HCT116 (cell line): ENCODE measurements around the gene ARHGDIA. TPM values are rescaled to one million over a fixed set of nuclear protein-coding genes. Genes with fewer than 3 reads are reported as not detected.

Experiments used
- ATAC-seq: fragments of 200-7000 bp; cut with Tn5 transposase; 2 replicates; pipeline ENCODE4 v1.9.1; 2020; ENCODE audit warnings: mild to moderate bottlenecking, moderate library complexity
- BruUV-seq: library from RNA; stranded (reverse); fragments of 400-500 nt; replicated peaks from 2 replicates; lab custom pipeline; 2021; lab: Mats Ljungman, UMichigan
- CTCF ChIA-PET: fragments of 300-600 bp; sonication (Branson Sonifier 250); formaldehyde crosslinking; loops from one replicate; lab custom pipeline; 2021; ENCODE audit warnings: antibody characterized with exemption; lab: Charles Lee
- POLR2A ChIA-PET: fragments of 300-600, 350-600 bp; sonication (Branson Sonifier 250); formaldehyde crosslinking; loops from one replicate; lab custom pipeline; 2021; ENCODE audit warnings: antibody characterized with exemption; lab: Charles Lee
- RAD21 ChIA-PET, 2 experiments: fragments of 300-600 bp; sonication (Branson Sonifier 250); formaldehyde crosslinking; loops; one replicate each; lab custom pipeline; 2023; ENCODE audit warnings: low total read pairs in 2 of 2; ENCODE audit not compliant: uncharacterized antibody in 2 of 2, unreplicated experiment in 2 of 2, low non-redundant PET in 1 of 2; lab: Charles Lee
- DNase-seq: peaks from one replicate; pipeline ENCODE4 v3.0.0-alpha.2; 2010; ENCODE audit warnings: low read depth, low spot score
- H2AFZ ChIP-seq: fragments of 200-600 bp; shearing (Covaris generic), sonication (generic); 2 replicates; pipeline ENCODE4 v1.6.1; 2017; ENCODE audit warnings: low read depth, mixed run types, mixed read lengths, antibody characterized with exemption, low read length; ENCODE audit not compliant: poor library complexity, severe bottlenecking
- H3K27ac ChIP-seq: 2 replicates; pipeline ENCODE4 v1.5.1; 2012; ENCODE audit warnings: low read depth, low read length
- H3K27me3 ChIP-seq: fragments of 200-600 bp; sonication (generic); 2 replicates; pipeline ENCODE4 v1.6.1; 2016; ENCODE audit warnings: mixed run types, low read length, mixed read lengths; ENCODE audit not compliant: insufficient read depth
- H3K36me3 ChIP-seq, 2 experiments: fragments of 200-500 bp in 1 of 2; fragments of 200-600 bp in 1 of 2; sonication (Bioruptor generic) in 1 of 2; sonication (generic) in 1 of 2; 2 replicates each; pipeline versions ENCODE4 v1.5.1 to v1.6.1; 2014 to 2016; ENCODE audit warnings: low read length in 2 of 2, inconsistent platforms in 1 of 2, mixed read lengths in 1 of 2, mixed run types in 1 of 2; ENCODE audit not compliant: insufficient read depth in 2 of 2, control insufficient read depth in 1 of 2
- H3K4me1 ChIP-seq, 2 experiments: fragments of 200-600 bp in 1 of 2; sonication (generic) in 1 of 2; 2 replicates each; pipeline versions ENCODE4 v1.5.1 to v1.6.1; 2012 to 2017; ENCODE audit warnings: low read length in 2 of 2, inconsistent platforms in 1 of 2, mild to moderate bottlenecking in 1 of 2, mixed read lengths in 1 of 2, mixed run types in 1 of 2, moderate library complexity in 1 of 2; ENCODE audit not compliant: insufficient read depth in 2 of 2, control insufficient read depth in 1 of 2
- H3K4me2 ChIP-seq: fragments of 200-600 bp; sonication (generic); 2 replicates; pipeline ENCODE4 v1.6.1; 2017; ENCODE audit warnings: mixed run types, low read length, mixed read lengths
- H3K4me3 ChIP-seq, 2 experiments: fragments of 200-600 bp in 1 of 2; sonication (generic) in 1 of 2; replicated peaks in 1 of 2; 2 replicates each; pipeline ENCODE4 v1.5.1; 2011 to 2016; ENCODE audit warnings: low read length in 2 of 2, control low read depth in 1 of 2, low read depth in 1 of 2, mild to moderate bottlenecking in 1 of 2, mixed read lengths in 1 of 2, mixed run types in 1 of 2
- H3K79me2 ChIP-seq: fragments of 200-600 bp; sonication (generic); 2 replicates; pipeline ENCODE4 v1.6.1; 2017; ENCODE audit warnings: mild to moderate bottlenecking, mixed run types, low read length, moderate library complexity, mixed read lengths; ENCODE audit not compliant: insufficient read depth
- H3K9ac ChIP-seq: fragments of 200-600 bp; sonication (generic); 2 replicates; pipeline ENCODE4 v1.6.1; 2016; ENCODE audit warnings: low read length, mixed read lengths
- H3K9me2 ChIP-seq: fragments of 200-600 bp; sonication (generic), shearing (Covaris generic); 2 replicates; pipeline ENCODE4 v1.6.1; 2017; ENCODE audit warnings: mixed run types, mild to moderate bottlenecking, moderate library complexity; ENCODE audit not compliant: insufficient read depth
- H3K9me3 ChIP-seq, 2 experiments: fragments of 200-500 bp in 1 of 2; fragments of 200-600 bp in 1 of 2; sonication (Bioruptor generic) in 1 of 2; sonication (generic) in 1 of 2; 2 replicates each; pipeline ENCODE4 v1.6.1; 2014 to 2017; ENCODE audit warnings: low read length in 2 of 2, mixed read lengths in 2 of 2, inconsistent platforms in 1 of 2, low read depth in 1 of 2, mild to moderate bottlenecking in 1 of 2, mixed run types in 1 of 2, moderate library complexity in 1 of 2; ENCODE audit not compliant: control insufficient read depth in 1 of 2, insufficient read depth in 1 of 2
- H4K20me1 ChIP-seq: fragments of 200-600 bp; sonication (generic), shearing (Covaris generic); 2 replicates; pipeline ENCODE4 v1.6.1; 2017; ENCODE audit warnings: mixed run types, mild to moderate bottlenecking, moderate library complexity; ENCODE audit not compliant: insufficient read depth
- JUND ChIP-seq: IDR thresholded peaks from 2 replicates; pipeline ENCODE4 v1.6.1; 2012
- POLR2A ChIP-seq: IDR thresholded peaks from 2 replicates; pipeline ENCODE4 v1.7.0; 2011; ENCODE audit warnings: borderline replicate concordance; ENCODE audit not compliant: insufficient read depth, insufficient read length; ENCODE audit errors: extremely low read depth
- POLR2AphosphoS5 ChIP-seq: IDR thresholded peaks from 2 replicates; pipeline ENCODE4 v1.6.1; 2011; ENCODE audit warnings: mild to moderate bottlenecking, low read depth, low read length, moderate library complexity
- RAD21 ChIP-seq: IDR thresholded peaks from 2 replicates; pipeline ENCODE4 v1.6.1; 2012; ENCODE audit warnings: low read depth, mild to moderate bottlenecking
- TCF7L2 ChIP-seq: IDR thresholded peaks from 2 replicates; pipeline ENCODE4 v1.7.0; 2011; ENCODE audit warnings: borderline replicate concordance, inconsistent platforms; ENCODE audit not compliant: insufficient read depth, insufficient read length; ENCODE audit errors: extremely low read depth
- YY1 ChIP-seq: IDR thresholded peaks from 2 replicates; pipeline ENCODE4 v1.6.1; 2011; ENCODE audit warnings: low read length, low read depth, moderate library complexity, mild to moderate bottlenecking; ENCODE audit not compliant: insufficient replicate concordance; ENCODE audit errors: extremely low read depth
- ZFX ChIP-seq: fragments of 450-650 bp; IDR thresholded peaks from 2 replicates; pipeline ENCODE4 v1.6.1; 2017
- intact Hi-C: fragments of 100-400 bp; cut with micrococcal nuclease; formaldehyde crosslinking; loops from 2 replicates; pipeline ENCODE4 v1.10.0; 2022
- total RNA-seq: library from RNA; stranded (reverse); gene quantifications from one replicate; pipeline ENCODE4 v1.2.1, GENCODE V29; 2021; ENCODE audit not compliant: unreplicated experiment
- TF ChIP-seq, protein P1 (sequence below): IDR thresholded peaks from 2 replicates; pipeline ENCODE4 v1.6.1; 2011; ENCODE audit warnings: mild to moderate bottlenecking, low read length, moderate library complexity; ENCODE audit not compliant: insufficient replicate concordance; ENCODE audit errors: extremely low read depth

The ARHGDIA gene
- total RNA-seq, 1 experiment from 2014 or later, result 554 TPM

DNA sequence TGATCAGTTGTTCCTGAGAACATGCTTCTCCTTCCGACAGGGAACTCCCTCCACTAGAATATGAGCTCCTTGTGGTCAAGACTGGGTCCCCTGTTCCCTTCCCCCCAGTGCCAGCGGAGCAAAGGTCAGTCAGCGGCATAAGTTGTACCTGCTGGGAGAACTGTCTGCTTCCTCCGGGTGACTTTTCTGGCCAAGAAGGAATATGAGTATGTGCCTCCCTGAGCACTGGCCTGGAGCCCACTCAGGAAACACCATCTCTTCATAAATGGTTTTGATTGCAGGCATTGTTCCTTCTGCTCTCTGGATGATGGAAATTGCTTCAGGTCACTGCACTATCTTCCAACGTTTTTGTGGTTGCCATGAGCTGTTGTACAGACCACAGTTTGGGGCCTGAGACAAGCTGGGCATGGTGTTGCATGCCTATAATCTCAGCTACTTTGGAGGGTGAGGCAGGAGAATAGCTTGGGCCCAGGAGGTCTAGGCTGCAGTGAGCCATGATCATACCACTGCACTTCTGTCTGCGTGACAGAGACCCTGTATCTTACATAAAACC is 7.9 kb downstream of the ARHGDIA start:
- Histone ChIP-seq H3K4me2 (peak overlapping the region; percentile 92; the same call in 1 of the 2 replicates), H3K4me1 (peaks cover 39 to 75% of the 10 kb centered on the region in 2 experiments)
- POLR2A ChIA-PET, result interaction anchor here (1.0 kb wide), 1 partner anchor 8 kb away, joined by 3 read pairs; no protein-coding TSS in a partner anchor

DNA sequence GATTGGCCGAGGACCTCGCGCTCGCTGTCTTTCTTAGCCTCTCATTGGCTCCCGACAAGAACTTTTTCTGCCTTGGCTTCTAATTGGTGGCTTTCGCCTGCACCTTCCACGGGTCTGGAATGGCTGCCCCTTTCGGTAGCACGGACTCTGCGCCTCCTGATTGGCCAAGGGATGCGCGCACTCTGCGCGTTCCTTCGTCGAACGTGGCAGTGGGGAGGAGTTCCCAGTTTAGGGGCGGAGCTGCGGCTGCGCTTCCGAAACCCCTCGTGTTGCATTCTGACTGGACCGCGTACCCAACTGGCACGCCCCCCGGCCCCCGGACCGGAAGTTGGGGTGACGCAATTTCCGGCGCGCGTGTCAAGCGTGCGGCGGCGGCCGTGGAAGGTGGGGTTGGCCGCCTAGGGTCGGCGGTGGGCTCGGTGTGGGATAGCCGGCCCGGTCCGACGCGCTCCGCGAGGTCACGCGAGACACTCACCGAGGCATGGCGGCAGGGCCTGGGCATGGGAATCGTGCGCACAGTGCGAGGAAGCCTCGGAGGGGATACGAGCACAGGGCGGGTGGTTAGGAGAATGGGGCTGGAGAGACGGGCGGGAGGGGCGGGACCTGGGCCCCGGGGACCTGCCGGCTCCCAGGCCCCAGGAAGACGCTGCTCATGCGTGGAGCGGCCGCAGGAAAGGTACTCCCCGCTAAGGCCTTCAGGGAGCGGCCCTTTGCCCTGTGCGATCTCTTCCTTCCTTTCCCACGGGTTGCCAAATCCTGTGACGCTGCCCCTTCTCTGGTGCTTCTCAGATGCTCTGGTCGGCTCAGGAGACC is 10.2 kb downstream of the ARHGDIA start:
- BruUV-seq, result TSS peak; percentile 70
- Histone ChIP-seq H3K27me3 (no peaks in the 10 kb centered on the region), H3K9ac (peak overlapping the region; percentile 99), H3K4me1 (peaks cover 20 to 59% of the 10 kb centered on the region in 2 experiments), H3K4me2 (peak overlapping the region; percentile 92), H4K20me1 (peaks cover 13% of the 10 kb centered on the region; the same call in 1 of the 2 replicates), H3K79me2 (peaks cover 93% of the 10 kb centered on the region), H3K4me3 (peak overlapping the region; percentile 95 to 97), H3K9me2 (no peaks in the 10 kb centered on the region), H3K36me3 (peaks cover 28 to 52% of the 10 kb centered on the region in 2 experiments), H3K9me3 (no peaks in the 10 kb centered on the region), H3K27ac (peak overlapping the region; percentile 94), H2AFZ (no peak overlapping the region)
- DNase-seq (peak; percentile 100), ATAC-seq (peak; percentile 89)
- TF ChIP-seq ZFX (peak; percentile 58; the same call in 1 of the 2 replicates), TCF7L2 (no peak), YY1 (peak; percentile 89), POLR2AphosphoS5 (peak; percentile 90), POLR2A (peak; percentile 87), RAD21 (no peak)
- TF ChIP-seq, protein P1, sequence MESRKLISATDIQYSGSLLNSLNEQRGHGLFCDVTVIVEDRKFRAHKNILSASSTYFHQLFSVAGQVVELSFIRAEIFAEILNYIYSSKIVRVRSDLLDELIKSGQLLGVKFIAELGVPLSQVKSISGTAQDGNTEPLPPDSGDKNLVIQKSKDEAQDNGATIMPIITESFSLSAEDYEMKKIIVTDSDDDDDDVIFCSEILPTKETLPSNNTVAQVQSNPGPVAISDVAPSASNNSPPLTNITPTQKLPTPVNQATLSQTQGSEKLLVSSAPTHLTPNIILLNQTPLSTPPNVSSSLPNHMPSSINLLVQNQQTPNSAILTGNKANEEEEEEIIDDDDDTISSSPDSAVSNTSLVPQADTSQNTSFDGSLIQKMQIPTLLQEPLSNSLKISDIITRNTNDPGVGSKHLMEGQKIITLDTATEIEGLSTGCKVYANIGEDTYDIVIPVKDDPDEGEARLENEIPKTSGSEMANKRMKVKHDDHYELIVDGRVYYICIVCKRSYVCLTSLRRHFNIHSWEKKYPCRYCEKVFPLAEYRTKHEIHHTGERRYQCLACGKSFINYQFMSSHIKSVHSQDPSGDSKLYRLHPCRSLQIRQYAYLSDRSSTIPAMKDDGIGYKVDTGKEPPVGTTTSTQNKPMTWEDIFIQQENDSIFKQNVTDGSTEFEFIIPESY, result no peak
- ChIA-PET POLR2A (interaction anchor here (0.6 to 1.2 kb wide), 8 partner anchors 8 to 130 kb away, joined by 3 to 6 read pairs (median 4); partner anchors contain the start of gene MCRIP1), RAD21 (interaction anchor here in 1 of 2 experiments (0.7 kb wide), 1 partner anchor 855 kb away, joined by 4 read pairs; no protein-coding TSS in a partner anchor), CTCF (interaction anchor here (0.8 to 1.0 kb wide), 2 partner anchors 8 to 39 kb away, joined by 6 to 7 read pairs; no protein-coding TSS in a partner anchor)
- intact Hi-C loops, result loop anchor here (2.0 kb wide), 1 partner anchor 28 kb away; the partner anchor contains the start of gene MCRIP1

More for the DNA sequence above, 7.9 kb downstream of the ARHGDIA start:
- Histone ChIP-seq H3K9me2 (no peaks in the 10 kb centered on the region), H3K36me3 (peaks cover 17 to 37% of the 10 kb centered on the region in 2 experiments; a peak in 3 of 4 replicates), H3K79me2 (peaks cover 71% of the 10 kb centered on the region), H4K20me1 (peaks cover 7% of the 10 kb centered on the region; the same call in 1 of the 2 replicates), H2AFZ (no peak overlapping the region), H3K4me3 (no peak overlapping the region), H3K9ac (peak overlapping the region; percentile 99; the same call in 1 of the 2 replicates)
- ATAC-seq, result no peak
- RAD21 ChIA-PET, result no interaction called here
- TF ChIP-seq JUND, result no peak
- TF ChIP-seq, all 23 proteins: peak for 0
- H3K27me3 ChIP-seq, result no peaks in the 10 kb centered on the region
- peak overlapping the region; percentile 42 for H3K27ac ChIP-seq
- no TSS peak for BruUV-seq
- CTCF ChIA-PET, result no interaction called here
- intact Hi-C loops, result no loop called here
- DNase-seq, result no peak
- no peaks in the 10 kb centered on the region for H3K9me3 ChIP-seq
